HG03342 (cell line): ENCODE results near the gene B4GALNT2.
"Not testable (repeated sequence)": the region's sequence is repeated elsewhere in the genome, so short reads cannot be mapped to it uniquely, and the experiment has no call there.

Experiments
- ATAC-seq: cut with Tn5 transposase; IDR thresholded peaks from one replicate; pipeline ENCODE4 v1.9.1; 2021; ENCODE audit warnings: mild to moderate bottlenecking, moderate library complexity; ENCODE audit not compliant: unreplicated experiment

B4GALNT2 gene

DNA sequence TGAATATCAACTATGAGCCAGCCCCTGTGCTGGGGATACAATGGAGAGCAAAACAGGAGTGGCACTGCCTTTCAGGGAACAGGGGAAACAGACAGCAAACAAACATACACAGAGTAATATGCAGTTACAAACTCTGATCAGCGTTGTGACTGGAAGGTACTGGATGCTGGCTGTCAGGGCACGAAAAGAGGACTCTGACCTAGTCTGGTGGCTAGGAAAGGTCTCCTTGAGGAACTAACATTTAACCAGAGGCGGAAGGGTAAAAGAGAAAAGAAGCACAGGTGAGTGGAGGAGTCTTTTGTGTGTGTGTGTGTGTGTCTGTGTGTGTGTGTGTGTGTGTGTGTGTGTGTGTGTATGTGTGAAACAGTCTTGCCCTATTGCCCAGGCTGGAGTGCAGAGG, 12.4 kb upstream of the B4GALNT2 start:
- ATAC-seq, result no peak

DNA sequence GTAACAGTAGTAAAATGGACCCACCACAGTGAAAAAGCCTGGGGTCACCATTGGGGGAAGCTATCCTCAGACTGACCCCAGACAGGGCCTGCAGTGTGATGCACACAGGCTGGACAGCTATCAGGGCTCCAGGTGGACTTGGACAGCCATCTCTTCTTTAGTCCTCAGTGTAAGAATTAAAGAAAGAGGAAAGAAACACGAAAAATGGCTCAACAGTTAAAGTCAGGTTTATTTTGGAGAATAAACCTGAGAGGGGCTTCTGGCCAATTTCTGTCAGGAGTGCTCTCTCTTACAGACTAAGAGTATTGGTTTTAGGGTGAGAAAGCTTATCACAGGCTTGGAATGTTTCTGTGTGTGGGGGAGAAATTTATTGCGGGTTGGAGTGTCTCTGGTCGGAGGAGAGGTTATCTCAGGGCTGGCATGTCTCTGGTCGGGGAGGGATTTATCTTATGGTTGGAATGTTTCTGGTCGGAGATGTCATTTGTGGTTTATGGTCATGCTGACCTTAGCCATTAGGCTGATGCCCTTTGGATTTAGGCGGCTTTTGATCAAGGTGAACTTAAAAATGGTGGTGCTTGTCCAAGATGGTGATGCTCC, 10.8 kb upstream of the B4GALNT2 start:
- no peak for ATAC-seq

DNA sequence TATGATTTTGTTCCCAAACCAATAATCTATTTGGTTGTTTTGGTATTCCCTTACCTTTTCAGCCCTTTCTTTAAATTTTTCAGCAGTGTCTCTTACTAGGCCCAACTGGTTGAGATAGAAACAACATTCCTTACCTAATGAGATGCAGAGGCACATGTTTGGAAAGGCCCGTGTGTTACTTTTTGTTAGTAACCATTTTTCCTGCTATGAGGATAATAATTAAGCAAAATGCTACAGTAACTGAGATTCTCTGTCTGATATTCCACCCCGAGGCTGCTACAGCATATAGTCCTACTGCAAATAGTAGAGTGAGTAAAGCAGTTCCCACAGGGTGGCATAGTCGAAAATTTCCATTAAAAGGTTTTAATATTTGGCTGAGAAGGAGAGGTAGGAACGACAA, 10.0 kb upstream of the B4GALNT2 start:
- no peak for ATAC-seq

DNA sequence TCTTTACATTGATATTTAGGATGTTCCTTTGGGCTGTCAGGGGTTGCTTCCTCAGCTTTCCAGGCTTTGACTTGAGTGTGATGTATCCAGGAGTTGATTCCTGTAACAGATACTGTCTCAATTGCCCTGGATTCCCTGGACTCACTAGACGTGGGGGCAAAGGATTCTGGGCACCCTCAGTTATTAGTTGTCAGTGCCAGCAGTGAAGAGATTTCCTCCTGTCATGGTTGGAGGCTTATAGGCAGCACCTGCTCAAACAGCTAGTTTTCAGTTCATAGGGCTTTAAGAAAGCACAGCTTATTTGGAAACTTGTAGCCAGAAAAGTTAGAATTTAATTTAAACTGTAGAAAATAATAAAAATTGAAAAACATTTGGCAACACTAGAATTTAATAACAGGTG, 9.5 kb upstream of the B4GALNT2 start:
- ATAC-seq, result no peak

DNA sequence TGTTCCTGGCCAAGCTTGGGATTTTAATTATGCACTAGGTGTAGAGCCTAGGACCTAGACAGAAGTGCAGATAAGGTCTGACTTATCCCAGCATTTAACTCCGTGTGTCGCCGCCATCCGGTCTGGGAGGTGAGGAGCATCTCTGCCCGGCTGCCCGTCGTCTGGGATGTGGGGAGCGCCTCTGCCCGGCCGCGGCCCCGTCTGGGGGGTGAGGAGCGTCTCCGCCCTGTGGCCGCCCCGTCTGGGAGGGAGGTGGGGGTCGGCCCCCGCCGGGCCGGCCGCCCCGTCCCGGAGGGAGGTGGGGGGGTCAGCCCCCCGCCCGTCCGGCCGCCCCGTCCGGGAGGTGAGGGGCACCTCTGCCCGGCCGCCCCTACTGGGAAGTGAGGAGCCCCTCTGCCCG, 7.1 kb upstream of the B4GALNT2 start:
- no peak for ATAC-seq

DNA sequence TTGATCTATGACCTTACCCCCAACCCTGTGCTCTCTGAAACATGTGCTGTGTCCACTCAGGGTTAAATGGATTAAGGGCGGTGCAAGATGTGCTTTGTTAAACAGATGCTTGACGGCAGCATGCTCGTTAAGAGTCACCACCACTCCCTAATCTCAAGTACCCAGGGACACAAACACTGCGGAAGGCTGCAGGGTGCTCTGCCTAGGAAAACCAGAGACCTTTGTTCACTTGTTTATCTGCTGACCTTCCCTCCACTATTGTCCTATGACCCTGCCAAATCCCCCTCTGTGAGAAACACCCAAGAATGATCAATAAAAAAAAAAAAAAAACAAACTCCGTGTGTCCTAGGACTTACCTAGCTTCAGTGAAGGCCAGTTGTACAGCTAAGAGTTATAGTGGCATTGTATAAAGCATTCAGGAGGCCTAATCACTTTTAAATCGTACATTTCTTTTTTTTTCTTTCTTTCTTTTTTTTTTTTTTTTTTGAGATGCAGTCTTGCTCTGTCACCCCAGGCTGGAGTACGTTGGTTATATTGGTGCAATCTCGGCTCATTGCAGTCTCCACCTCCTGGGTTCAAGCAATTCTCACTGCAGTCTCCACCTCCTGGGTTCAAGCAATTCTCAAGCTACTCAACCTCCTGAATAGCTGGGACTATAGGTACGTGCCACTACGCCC, 6.2 kb upstream of the B4GALNT2 start:
- ATAC-seq, result not testable (repeated sequence)

DNA sequence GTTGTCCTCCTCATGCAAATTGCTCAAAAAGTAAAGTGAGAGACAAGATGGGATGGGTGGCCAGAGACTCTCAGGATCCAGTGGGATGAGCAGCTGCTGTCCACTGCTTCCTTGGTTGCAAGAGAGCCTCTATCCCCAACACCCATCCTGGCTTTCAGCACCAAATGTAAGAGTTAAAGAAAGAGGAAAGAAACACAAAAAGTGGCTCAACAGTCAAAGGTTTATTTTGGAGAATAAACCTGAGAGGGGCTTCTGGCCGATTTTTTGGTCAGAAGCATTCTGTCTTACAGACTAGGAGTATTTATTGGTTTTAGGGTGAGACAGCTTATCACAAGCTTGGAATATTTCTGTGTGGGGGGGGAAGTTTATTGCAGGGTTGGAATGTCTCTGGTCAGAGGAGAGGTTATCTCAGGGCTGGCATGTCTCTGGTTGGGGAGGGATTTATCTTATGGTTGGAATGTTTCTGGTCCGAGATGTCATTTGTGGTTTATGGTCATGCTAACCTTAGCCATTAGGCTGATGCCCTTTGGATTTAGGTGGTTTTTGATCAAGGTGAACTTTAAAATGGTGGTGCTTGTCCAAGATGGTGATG, 3.1 kb upstream of the B4GALNT2 start:
- ATAC-seq, result not testable (repeated sequence)

DNA sequence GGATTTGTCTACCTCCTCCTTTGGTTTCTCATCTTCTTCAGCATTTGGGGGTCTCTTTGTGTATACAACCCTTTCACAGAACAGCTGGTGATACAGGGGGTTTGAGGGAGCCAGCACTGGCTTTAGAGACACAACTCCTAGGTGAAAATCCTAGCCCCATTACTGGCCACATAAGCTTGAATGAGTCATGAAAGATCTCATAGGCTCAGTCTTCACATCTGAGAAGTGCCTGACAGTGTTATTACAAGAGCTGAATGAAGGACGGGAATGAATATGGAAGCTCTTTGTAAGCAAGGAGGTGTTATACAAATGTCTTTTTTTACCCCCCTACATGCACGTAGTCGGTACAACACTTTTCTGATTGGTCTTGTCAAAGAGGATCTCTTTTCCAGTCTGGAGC, 1.7 kb upstream of the B4GALNT2 start:
- ATAC-seq, result no peak

DNA sequence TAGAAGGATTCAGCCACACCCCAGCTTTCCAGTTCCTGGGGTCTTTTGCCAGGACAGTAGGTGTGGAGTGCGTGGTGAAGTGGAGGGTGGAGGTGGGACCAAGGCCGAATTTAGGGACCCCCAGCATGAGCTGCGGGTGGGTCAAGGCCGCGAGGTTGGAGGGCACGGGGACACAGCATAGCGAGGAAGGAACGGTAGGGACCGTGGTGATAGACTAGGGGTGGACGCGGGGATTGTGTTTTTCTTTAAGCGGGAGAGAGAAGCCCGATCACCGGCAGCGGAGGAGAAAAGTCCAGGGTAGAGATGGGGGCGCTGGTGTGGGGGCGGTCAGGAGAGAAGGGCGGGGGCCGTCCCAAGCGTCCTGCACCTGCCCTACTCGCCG, 261 bp upstream of the B4GALNT2 start:
- no peak for ATAC-seq

DNA sequence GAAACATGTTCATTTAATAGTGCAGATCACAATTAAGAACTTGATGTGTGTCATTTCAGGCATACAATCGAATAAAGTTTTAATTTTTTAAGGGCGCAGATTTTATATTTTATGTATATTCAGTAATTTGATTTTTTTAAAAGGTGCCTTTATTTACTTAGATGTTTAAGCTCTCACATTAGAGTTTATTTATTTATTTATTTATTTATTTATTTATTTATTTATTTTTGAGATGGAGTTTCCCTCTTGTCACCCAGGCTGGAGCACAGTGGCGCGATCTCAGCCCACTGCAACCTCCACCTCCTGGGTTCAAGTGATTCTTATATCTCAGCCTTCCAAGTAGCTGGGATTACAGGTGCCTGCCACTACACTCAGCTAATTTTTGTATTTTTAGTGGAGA, 3.8 kb downstream of the B4GALNT2 start:
- ATAC-seq, result no peak

DNA sequence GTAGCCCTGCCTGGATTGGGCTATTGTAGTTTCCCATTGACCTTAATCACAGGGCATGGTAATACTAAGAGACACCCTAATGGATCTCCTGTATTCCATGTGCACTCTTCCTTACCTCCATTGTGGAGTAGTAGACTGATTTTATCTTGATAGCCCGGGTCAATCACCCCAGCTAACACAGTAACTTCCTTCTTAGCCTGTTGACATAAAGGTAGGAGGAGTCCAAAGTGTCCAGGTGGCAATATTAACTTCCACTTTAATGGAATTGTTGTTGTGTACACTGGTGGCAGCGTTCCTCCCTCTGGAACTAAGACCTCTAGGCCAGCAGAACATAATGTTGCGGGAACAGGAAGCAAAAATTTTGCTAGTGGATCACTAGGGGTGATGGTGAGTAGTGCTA, 13.1 kb downstream of the B4GALNT2 start:
- ATAC-seq, result not testable (repeated sequence)

DNA sequence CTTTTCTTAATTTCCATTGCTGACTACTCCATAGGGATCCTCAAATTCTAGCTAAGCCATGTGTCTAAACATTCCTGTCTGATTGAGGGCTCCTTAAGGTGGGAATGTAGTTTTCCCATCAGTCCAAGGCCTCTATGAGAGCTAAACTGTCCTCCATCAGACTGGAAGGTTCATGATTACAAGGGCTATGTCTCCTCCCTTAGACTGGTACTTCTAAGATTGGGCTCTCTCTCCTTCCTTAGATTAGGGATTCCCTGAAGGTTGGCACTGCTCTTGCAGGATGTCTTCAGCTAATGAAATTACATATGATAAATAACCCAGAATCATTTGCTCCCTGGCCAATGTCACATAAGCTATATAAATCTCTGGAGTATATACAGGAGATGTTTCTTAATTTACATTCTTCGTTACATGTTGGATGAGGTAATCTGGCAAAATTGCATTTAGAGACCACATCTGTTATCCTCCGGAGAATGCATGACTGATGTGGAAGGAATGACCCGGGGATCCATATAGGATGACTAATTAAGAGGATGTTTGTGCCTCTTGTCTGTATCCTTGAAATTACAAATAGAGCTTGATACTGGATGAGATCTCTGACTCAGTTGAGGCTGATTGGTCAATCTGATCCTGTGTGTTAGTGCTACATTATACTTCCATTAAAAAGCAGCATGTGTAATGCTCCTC, 14.2 kb downstream of the B4GALNT2 start:
- ATAC-seq, result no peak

DNA sequence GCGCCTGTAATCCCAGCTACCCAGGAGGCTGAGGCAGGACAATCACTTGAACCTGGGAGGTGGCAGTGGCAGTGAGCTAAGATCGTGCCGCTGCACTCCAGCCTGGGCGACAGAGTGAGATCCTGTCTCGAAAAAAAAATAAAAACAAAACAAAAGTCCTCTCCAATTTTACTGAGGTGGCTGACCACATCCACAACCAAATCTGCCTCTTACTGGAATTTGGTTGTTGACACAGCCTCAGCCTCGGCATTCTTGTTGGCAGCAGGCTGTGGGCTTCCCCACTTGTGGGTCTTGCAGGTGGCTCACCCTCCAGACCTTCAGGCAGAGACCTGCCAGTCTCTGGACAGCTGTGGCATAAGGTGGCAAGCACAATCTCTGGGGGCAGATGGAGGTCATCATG, 15.6 kb downstream of the B4GALNT2 start:
- no peak for ATAC-seq

DNA sequence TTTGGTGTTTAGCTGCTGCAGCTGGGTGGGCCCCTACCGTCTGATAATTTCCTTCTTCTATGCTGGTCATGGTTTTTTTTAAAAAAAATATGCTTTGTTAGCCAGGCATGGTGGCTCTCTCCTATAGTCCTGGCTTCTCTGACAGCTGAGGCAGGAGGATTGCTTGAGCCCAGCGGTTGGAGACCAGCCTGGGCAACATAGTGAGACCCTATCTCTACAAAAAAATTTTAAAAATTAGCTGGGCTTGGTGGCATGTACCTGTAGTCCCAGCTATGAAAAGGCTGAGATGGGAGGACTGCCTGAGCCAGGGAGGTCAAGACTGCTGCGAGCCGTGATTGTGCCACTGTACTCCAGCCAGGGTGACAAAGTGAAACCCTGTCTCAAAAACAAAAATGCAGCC, 19.4 kb downstream of the B4GALNT2 start:
- ATAC-seq, result no peak

DNA sequence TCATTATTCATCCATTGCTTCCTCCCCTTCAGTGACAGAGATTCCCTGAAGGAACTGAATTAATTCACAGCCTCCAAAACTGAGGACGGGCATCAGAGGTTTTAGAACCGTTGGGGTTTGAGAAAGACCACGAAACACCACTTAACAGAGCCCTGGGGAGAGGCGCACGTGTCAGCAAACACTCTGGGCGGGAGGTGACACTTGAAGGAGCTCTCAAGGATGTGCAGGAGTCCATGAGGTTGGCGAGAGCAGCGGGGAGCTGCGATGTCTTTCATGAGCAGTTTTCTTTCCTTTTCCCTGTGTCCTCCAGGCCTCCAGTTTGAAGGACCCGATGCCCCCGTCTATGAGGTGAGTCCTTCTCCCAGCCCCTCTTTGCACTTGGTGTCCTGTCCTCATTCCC, 23.7 kb downstream of the B4GALNT2 start:
- no peak for ATAC-seq

DNA sequence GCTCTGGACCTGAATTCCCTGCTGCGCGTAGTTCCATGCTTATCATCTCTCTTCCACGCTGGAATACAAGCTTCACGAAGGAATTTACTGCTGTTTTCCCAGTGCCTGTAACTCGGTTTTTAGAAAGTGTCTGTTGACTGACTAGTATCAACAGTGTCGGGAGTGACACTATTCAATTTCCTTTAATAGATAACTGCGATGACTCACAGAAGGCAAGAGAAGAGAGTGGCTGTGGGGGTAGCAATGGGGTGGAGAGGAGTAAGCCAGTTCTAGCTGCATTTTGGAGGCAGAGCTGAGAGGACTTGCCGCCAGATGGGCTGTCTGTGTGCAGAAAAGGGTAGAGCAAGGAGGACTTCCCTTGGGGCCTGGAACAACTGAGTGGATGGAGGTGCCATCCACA, 25.2 kb downstream of the B4GALNT2 start:
- no peak for ATAC-seq

DNA sequence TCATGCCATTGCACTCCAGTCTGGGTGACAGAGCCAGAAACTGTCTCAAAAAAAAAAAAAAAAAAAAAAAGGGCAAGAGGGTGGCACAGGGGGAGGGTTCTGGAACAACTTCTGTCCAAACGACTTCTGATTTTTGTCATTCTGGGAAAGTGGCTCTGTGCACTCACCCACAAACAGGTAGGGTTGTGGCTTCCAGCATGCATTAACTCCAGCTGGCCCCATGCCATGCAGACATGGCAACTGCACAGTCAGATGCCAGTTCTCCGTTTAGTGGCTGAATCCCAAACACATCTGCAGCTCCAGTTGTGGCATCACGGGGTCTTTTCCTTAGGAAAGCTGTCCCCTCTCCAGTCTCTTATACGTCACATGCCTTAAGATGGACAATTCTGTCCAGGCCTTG, 30.3 kb downstream of the B4GALNT2 start:
- no peak for ATAC-seq

DNA sequence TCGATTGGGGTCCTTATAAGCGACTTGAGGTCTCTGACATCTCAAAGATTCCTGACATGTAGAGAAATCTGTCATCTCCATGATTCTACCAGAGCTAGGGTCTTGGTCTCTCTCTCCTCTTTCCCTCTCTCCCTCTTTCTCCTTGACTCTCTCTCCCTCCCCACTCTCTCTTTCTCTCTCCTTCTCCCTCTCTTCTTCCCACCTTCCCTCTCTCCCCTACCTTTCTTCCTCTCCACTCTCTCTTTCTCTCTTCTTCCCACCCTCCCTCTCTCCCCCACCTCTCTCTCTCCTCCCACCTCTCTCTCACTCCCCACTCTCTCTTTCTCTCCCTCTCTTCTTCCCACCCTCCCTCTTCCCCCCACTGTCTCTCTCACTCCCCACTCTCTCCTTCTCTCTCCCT, 32.6 kb downstream of the B4GALNT2 start:
- no peak for ATAC-seq

DNA sequence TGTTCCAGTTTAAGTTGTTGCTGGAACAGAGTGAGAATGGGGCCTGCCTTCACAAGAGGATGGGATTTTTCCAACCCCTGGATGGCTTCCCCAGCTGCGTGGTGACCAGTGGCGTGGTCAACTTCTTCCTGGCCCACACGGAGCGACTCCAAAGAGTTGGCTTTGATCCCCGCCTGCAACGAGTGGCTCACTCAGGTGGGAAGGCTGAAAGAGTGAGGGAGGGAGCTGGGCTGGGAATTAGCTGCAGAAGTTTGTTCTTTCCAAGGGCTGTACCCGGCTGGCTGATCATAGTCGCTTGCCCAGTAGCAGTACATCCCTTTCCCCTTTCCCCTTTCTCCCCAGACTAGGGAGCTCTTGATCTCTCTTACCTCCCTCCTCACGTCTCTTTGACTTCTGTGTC, 36.1 kb downstream of the B4GALNT2 start:
- no peak for ATAC-seq

DNA sequence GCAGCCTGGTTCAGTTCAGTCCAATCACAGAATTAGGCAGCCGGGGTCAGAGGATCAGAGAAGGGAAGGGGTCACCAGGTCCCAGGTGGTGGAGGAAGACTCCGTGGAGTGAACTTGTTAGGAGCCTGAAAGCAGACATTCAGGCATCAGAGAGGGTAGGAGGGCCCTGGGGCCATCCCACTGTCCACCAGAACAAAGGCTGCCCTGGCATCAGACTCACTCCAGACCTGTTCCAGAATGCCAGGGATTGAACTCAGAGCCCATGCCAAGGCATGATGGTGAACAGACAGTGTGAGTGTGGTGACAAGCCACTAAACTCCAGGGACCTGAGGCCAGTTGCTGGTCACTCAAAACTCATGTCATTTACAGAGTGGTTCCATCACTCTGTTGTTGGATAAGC, 37.6 kb downstream of the B4GALNT2 start:
- ATAC-seq, result no peak

DNA sequence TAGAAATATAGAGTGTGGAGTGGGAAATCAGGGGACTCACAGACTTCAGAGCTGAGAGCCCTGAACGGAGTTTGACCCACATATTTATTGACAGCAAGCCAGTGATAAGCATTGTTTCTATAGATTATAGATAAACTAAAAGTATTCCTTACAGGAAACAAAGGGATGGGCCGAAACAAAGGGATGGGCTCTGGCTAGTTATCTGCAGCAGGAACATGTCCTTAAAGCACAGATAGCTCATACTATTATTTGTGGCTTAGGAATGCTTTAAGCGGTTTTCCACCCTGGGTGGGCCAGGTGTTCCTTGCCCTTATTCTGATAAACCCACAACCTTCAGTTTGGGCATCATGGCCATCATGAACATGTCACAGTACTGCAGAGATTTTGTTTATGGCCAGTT, 38.1 kb downstream of the B4GALNT2 start:
- not testable (repeated sequence) for ATAC-seq

DNA sequence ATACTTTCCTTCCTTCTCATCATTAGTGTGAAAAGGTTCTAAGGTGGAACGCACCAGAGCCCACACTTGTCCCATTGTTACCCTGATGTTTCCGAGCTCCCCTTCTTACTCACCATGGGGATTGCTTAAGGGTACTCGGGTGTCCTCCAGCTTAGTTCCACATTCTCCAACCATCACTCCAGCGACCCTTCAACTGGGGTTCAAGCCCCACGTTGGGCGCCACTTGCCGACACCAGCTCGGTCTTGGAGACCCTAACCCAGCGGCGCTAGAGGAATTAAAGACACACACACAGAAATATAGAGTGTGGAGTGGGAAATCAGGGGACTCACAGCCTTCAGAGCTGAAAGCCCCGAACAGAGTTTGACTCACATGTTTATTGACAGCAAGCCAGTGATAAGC, 43.4 kb downstream of the B4GALNT2 start:
- ATAC-seq, result not testable (repeated sequence)
